ENCODE data around the gene TMEM150B. TPM values are rescaled to one million over a fixed set of nuclear protein-coding genes. Genes with fewer than 3 reads are reported as not detected.

The TMEM150B gene
- total and polyA plus RNA-seq, 2 donors (not counting 3 experiments of a cell fraction or from before 2014, with no cell fraction given) = not detected

DNA sequence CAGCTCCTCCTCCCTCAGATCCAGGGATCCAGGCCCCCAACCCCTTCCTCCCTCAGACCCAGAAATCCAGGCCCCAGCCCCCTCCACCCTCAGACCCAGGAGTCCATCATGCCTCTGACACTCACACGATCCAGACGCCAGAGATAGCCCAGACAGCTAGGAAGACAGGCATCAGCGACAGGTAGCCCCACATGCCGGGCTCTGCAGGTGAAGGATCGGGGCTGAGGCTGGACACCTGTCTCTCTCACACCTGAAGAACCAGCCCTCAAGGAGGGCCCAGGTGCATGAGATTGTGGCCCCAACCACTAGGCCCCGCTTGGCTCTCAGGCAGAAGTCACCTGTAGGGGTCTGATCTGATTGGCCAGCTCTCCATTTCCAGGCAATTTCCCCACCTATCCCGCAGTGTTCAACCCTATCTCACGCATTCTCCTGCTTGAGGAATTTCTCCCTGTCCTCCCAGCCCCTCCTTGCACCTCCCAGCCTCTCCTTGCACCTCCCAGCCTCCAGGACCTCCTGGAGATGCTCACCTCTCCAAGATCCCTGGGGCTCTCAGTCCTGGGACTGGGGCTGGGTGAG lies 4.2 kb downstream of the TMEM150B start:
- Histone ChIP-seq H3K4me3 (replicated peaks in 1 of 3; ENCODE audit: insufficient read depth in 1 of 3, low read depth in 1 of 3, low read length in 3 of 3) (no peak overlapping the region), H4K20me1 (replicated peaks; ENCODE audit: control insufficient read depth, extremely low read depth, insufficient read depth, low read length) (no peaks in the 10 kb centered on the region), H3K4me2 (ENCODE audit: insufficient read depth, low read length) (no peak overlapping the region), H3K9me3 (replicated peaks; ENCODE audit: control insufficient read depth, insufficient read depth, low read length) (no peaks in the 10 kb centered on the region), H3K36me3 (ENCODE audit: control insufficient read depth in 2 of 2, extremely low read depth in 1 of 2, insufficient read depth in 2 of 2, low read length in 2 of 2) (no peaks in the 10 kb centered on the region), H3K9me1 (replicated peaks; ENCODE audit: control insufficient read depth, extremely low read depth, insufficient read depth, low read length) (no peaks in the 10 kb centered on the region), H3K9ac (replicated peaks; ENCODE audit: extremely low read depth, insufficient read depth, low read length) (no peak overlapping the region), H3K27ac (ENCODE audit: insufficient read depth, low read depth, low read length) (no peak overlapping the region), H3K27me3 (ENCODE audit: control insufficient read depth in 2 of 2, insufficient read depth in 2 of 2, low read length in 2 of 2) (peaks cover 0 to 2% of the 10 kb centered on the region in 2 experiments), H2AFZ (ENCODE audit: low read depth, low read length) (no peak overlapping the region), H3K4me1 (ENCODE audit: control insufficient read depth, extremely low read depth, insufficient read depth, low read length) (no peaks in the 10 kb centered on the region), H3K79me2 (ENCODE audit: control insufficient read depth, insufficient read depth, low read length) (no peaks in the 10 kb centered on the region)
- DNase-seq (ENCODE audit: low read depth, low spot score) (no peak), FAIRE-seq (no peak)
- TF ChIP-seq JUN (IDR thresholded peaks at IDR 0.05; ENCODE audit: borderline replicate concordance, insufficient read depth, insufficient read length, low read depth) = no peak
- TF ChIP-seq FOS (IDR thresholded peaks at IDR 0.05; ENCODE audit: borderline replicate concordance, insufficient read depth, low read length) = no peak
- TF ChIP-seq MYC (IDR thresholded peaks at IDR 0.05; ENCODE audit: low read depth, low read length) = no peak
- TF ChIP-seq POLR2AphosphoS5 (IDR thresholded peaks at IDR 0.05; ENCODE audit: insufficient read depth, low read depth, low read length) = no peak
- TF ChIP-seq, protein P1, sequence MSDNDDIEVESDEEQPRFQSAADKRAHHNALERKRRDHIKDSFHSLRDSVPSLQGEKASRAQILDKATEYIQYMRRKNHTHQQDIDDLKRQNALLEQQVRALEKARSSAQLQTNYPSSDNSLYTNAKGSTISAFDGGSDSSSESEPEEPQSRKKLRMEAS (IDR thresholded peaks at IDR 0.05; ENCODE audit: insufficient read depth, insufficient read length) = no peak
- TF ChIP-seq POLR2A (IDR thresholded peaks at IDR 0.05; ENCODE audit: low read depth, low read length) = no peak
- TF ChIP-seq, protein P2, sequence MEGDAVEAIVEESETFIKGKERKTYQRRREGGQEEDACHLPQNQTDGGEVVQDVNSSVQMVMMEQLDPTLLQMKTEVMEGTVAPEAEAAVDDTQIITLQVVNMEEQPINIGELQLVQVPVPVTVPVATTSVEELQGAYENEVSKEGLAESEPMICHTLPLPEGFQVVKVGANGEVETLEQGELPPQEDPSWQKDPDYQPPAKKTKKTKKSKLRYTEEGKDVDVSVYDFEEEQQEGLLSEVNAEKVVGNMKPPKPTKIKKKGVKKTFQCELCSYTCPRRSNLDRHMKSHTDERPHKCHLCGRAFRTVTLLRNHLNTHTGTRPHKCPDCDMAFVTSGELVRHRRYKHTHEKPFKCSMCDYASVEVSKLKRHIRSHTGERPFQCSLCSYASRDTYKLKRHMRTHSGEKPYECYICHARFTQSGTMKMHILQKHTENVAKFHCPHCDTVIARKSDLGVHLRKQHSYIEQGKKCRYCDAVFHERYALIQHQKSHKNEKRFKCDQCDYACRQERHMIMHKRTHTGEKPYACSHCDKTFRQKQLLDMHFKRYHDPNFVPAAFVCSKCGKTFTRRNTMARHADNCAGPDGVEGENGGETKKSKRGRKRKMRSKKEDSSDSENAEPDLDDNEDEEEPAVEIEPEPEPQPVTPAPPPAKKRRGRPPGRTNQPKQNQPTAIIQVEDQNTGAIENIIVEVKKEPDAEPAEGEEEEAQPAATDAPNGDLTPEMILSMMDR (IDR thresholded peaks at IDR 0.05; ENCODE audit: extremely low read depth in 1 of 2, insufficient read depth in 1 of 2, low read depth in 1 of 2, low read length in 2 of 2) = no peak
- TF ChIP-seq GATA2 (IDR thresholded peaks at IDR 0.05; ENCODE audit: insufficient read depth, insufficient read length, low read depth, low read length) = no peak
- no peak for TF ChIP-seq EZH2 (IDR thresholded peaks at IDR 0.05; ENCODE audit: borderline replicate concordance, low read depth, low read length, severe bottlenecking)
- intact Hi-C loops (cut with micrococcal nuclease) (no loop called here), dilution Hi-C loops (cut with MboI; ENCODE audit: extremely low pct_ligation_motif_present, low sequenced_read_pairs) (no loop called here)
- ChIA-PET POLR2A (interaction anchor here (0.6 kb wide), 1 partner anchor 61 kb away, joined by 7 read pairs; no protein-coding TSS in a partner anchor), CTCF (interaction anchor here (1.0 to 3.0 kb wide), 5 partner anchors 12 to 97 kb away, joined by 3 to 17 read pairs (median 6); partner anchors contain the start of gene KMT5C)
- BruUV-seq (replicated peaks) = no TSS peak
